ENCODE measurements around the gene CTU2. TPM values are rescaled to one million over a fixed set of nuclear protein-coding genes. Genes with fewer than 3 reads are reported as not detected.
A peak's percentile ranks its signal among the peaks of the same experiment; 100 is the strongest.

The CTU2 gene
- total RNA-seq, 4 donors from 2014 or later, result 4.4 to 13.2 (median 6.3) TPM

- no peak for DNase-seq
- H3K27ac ChIP-seq, result peak overlapping the region; percentile 22 to 69 (median 36)
- H3K9me3 ChIP-seq, result no peaks in the 10 kb centered on the region
- intact Hi-C loops (cut with DNase I), result no loop called here
- peaks cover 18 to 53% (median 28%) of the 10 kb centered on the region in 3 donors for H3K4me1 ChIP-seq
- peak overlapping the region; percentile 44 to 68 (median 58) for H3K4me3 ChIP-seq
- peak in 5 of 6 experiments; percentile 38 to 61 (median 43) for TF ChIP-seq CTCF (IDR thresholded peaks at IDR 0.05)
- TF ChIP-seq POLR2A (IDR thresholded peaks at IDR 0.05), result no peak
- 5 to 13% methylated on average over 9 to 21 of the region's 33 CpGs for WGBS, 2 donors
- H3K36me3 ChIP-seq, result no peaks in the 10 kb centered on the region
- H3K27me3 ChIP-seq, result peaks cover 7 to 98% (median 13%) of the 10 kb centered on the region in 4 donors
These were observed 20.9 kb upstream of the CTU2 start for GRCh38 chr16:88685156-88686061.

GRCh38 chr16:88686062-88686438 is 20.3 kb upstream of the CTU2 start:
- H3K27me3 ChIP-seq, result peaks cover 7 to 98% (median 13%) of the 10 kb centered on the region in 4 donors

GRCh38 chr16:88686439-88687253 is 19.7 kb upstream of the CTU2 start, which contains the start of gene SNAI3:
SNAI3 (minus strand) TSS chr16:88686507; CDS start chr16:88686406, 101 bp downstream.
- TF ChIP-seq POLR2A (IDR thresholded peaks at IDR 0.05) (no peak), CTCF (IDR thresholded peaks at IDR 0.05) (no peak)
- Histone ChIP-seq H3K4me1 (peaks cover 18 to 49% (median 29%) of the 10 kb centered on the region in 3 donors), H3K36me3 (no peaks in the 10 kb centered on the region), H3K27me3 (peaks cover 7 to 98% (median 13%) of the 10 kb centered on the region in 4 donors), H3K9me3 (no peaks in the 10 kb centered on the region), H3K4me3 (peak within 1 kb of the TSS; percentile 44 to 68 (median 58)), H3K27ac (peak within 1 kb of the TSS; percentile 22 to 69 (median 46))
- no peak for DNase-seq
- 7 to 21% methylated on average over 9 to 25 of the region's 65 CpGs for WGBS, 2 donors
- intact Hi-C loops (cut with DNase I), result no loop called here

More at GRCh38 chr16:88686062-88686438, 20.3 kb upstream of the CTU2 start:
- DNase-seq, result no peak
- Histone ChIP-seq H3K27ac (peak overlapping the region in 3 of 4 donors; percentile 42 to 69 (median 49)), H3K4me3 (peak overlapping the region; percentile 44 to 68 (median 58)), H3K9me3 (no peaks in the 10 kb centered on the region), H3K36me3 (no peaks in the 10 kb centered on the region), H3K4me1 (peaks cover 18 to 50% (median 28%) of the 10 kb centered on the region in 3 donors)
- intact Hi-C loops (cut with DNase I), result no loop called here
- TF ChIP-seq CTCF (IDR thresholded peaks at IDR 0.05) (no peak), POLR2A (IDR thresholded peaks at IDR 0.05) (peak in 1 of 4 donors; percentile 35)
- no CpG with 5 or more reads among the region's 25 CpGs for WGBS, 2 donors

GRCh38 chr16:88687254-88687576 is 19.1 kb upstream of the CTU2 start:
- H3K27me3 ChIP-seq, result peaks cover 7 to 98% (median 13%) of the 10 kb centered on the region in 4 donors
- WGBS, 2 donors, result 27% methylated on average over 4 of the region's 10 CpGs; no CpG with 5 or more reads in 1 of the 2 donors
- TF ChIP-seq CTCF (IDR thresholded peaks at IDR 0.05) (no peak), POLR2A (IDR thresholded peaks at IDR 0.05) (no peak)
- no peaks in the 10 kb centered on the region for H3K36me3 ChIP-seq
- H3K27ac ChIP-seq, result no peak overlapping the region
- H3K9me3 ChIP-seq, result no peaks in the 10 kb centered on the region
- no peak overlapping the region for H3K4me3 ChIP-seq
- H3K4me1 ChIP-seq, result peaks cover 21 to 52% (median 35%) of the 10 kb centered on the region in 3 donors
- DNase-seq, result no peak
- intact Hi-C loops (cut with DNase I), result no loop called here

Measured in esophagus squamous epithelium (tissue), 5 donors.